ENCODE measurements around the gene BAIAP2.

- TF ChIP-seq, protein P1, sequence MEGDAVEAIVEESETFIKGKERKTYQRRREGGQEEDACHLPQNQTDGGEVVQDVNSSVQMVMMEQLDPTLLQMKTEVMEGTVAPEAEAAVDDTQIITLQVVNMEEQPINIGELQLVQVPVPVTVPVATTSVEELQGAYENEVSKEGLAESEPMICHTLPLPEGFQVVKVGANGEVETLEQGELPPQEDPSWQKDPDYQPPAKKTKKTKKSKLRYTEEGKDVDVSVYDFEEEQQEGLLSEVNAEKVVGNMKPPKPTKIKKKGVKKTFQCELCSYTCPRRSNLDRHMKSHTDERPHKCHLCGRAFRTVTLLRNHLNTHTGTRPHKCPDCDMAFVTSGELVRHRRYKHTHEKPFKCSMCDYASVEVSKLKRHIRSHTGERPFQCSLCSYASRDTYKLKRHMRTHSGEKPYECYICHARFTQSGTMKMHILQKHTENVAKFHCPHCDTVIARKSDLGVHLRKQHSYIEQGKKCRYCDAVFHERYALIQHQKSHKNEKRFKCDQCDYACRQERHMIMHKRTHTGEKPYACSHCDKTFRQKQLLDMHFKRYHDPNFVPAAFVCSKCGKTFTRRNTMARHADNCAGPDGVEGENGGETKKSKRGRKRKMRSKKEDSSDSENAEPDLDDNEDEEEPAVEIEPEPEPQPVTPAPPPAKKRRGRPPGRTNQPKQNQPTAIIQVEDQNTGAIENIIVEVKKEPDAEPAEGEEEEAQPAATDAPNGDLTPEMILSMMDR (IDR thresholded peaks at IDR 0.05; ENCODE audit: insufficient read depth, low read depth, low read length) = no peak
- TF ChIP-seq EZH2 (IDR thresholded peaks at IDR 0.05; ENCODE audit: insufficient read depth, low read length) = no peak
Measured at GRCh38 chr17:81094509-81095382, 59.8 kb downstream of the BAIAP2 start.
